AG08395 (cell line): Measurements from ENCODE around the gene NANOS3.

Experiments
- DNase-seq: peaks from one replicate; pipeline ENCODE4 v3.0.0; 2012; ENCODE audit warnings: mixed read lengths, low spot score

Gene NANOS3

GRCh38 chr19:13864667-13865570 is 12.0 kb upstream of the NANOS3 start:
- DNase-seq: no peak

GRCh38 chr19:13865571-13866462 is 11.1 kb upstream of the NANOS3 start:
- no peak for DNase-seq

- no peak for DNase-seq
These were observed 10.4 kb upstream of the NANOS3 start for GRCh38 chr19:13866463-13867046.

- no peak for DNase-seq
These were observed 8.3 kb upstream of the NANOS3 start for GRCh38 chr19:13868663-13869062.

- no peak for DNase-seq
These were observed 7.7 kb upstream of the NANOS3 start for GRCh38 chr19:13869281-13869680.

GRCh38 chr19:13870873-13871272 is 6.1 kb upstream of the NANOS3 start:
- DNase-seq: no peak

- no peak for DNase-seq
These were observed 4.6 kb upstream of the NANOS3 start for GRCh38 chr19:13872339-13872694.

GRCh38 chr19:13872695-13873389 is 4.1 kb upstream of the NANOS3 start:
- peak; percentile 55 for DNase-seq

- no peak for DNase-seq
These were observed 3.0 kb upstream of the NANOS3 start for GRCh38 chr19:13873834-13874515.

- DNase-seq: no peak
These were observed 1.1 kb upstream of the NANOS3 start for GRCh38 chr19:13875824-13876223.

GRCh38 chr19:13877303-13877702 is 369 bp downstream of the NANOS3 start:
- no peak for DNase-seq

- DNase-seq: peak; percentile 98
These were observed 3.4 kb downstream of the NANOS3 start for GRCh38 chr19:13880059-13881043.

GRCh38 chr19:13881251-13881691 is 4.3 kb downstream of the NANOS3 start:
- no peak for DNase-seq

GRCh38 chr19:13881692-13882418 is 4.9 kb downstream of the NANOS3 start:
- peak; percentile 45 for DNase-seq

- no peak for DNase-seq
These were observed 5.5 kb downstream of the NANOS3 start for GRCh38 chr19:13882419-13882795.

GRCh38 chr19:13882836-13883235 is 5.9 kb downstream of the NANOS3 start:
- no peak for DNase-seq

- no peak for DNase-seq
These were observed 6.7 kb downstream of the NANOS3 start for GRCh38 chr19:13883516-13884064.

GRCh38 chr19:13884726-13885591 is 8.0 kb downstream of the NANOS3 start:
- DNase-seq: no peak
